Panc1 (cell line): ENCODE data around the gene LRRC74B. TPM values are rescaled to one million over a fixed set of nuclear protein-coding genes. Genes with fewer than 3 reads are reported as not detected.

Experiments
- ATAC-seq: fragments of 200-7000 bp; cut with Tn5 transposase; 2 replicates; pipeline ENCODE4 v1.9.1; 2020; ENCODE audit warnings: mild to moderate bottlenecking, moderate library complexity
- BruUV-seq: library from RNA; stranded (reverse); fragments of 400-500 nt; replicated peaks from 2 replicates; lab custom pipeline; 2021; lab: Mats Ljungman, UMichigan
- CTCF ChIA-PET: fragments of 300-600 bp; sonication (Branson Sonifier 250); formaldehyde crosslinking; loops from one replicate; lab custom pipeline; 2022; ENCODE audit warnings: antibody characterized with exemption; lab: Charles Lee
- POLR2A ChIA-PET: fragments of 300-600 bp; sonication (Branson Sonifier 250); formaldehyde crosslinking; loops from one replicate; lab custom pipeline; 2022; ENCODE audit warnings: antibody characterized with exemption; lab: Charles Lee
- DNase-seq: peaks from one replicate; pipeline ENCODE4 v3.0.0-alpha.2; 2010; ENCODE audit warnings: low read depth, low spot score
- H3K27ac ChIP-seq: 2 replicates; pipeline ENCODE4 v1.5.1; 2011; ENCODE audit warnings: mild to moderate bottlenecking, low read length, inconsistent platforms
- H3K27me3 ChIP-seq: fragments of 200-500 bp; sonication (Bioruptor generic); 2 replicates; pipeline ENCODE4 v1.6.0; 2014; ENCODE audit warnings: low read length, inconsistent platforms; ENCODE audit not compliant: control insufficient read depth, insufficient read depth
- H3K36me3 ChIP-seq: fragments of 200-500 bp; sonication (Bioruptor generic); 2 replicates; pipeline ENCODE4 v1.5.1; 2014; ENCODE audit warnings: inconsistent platforms, mild to moderate bottlenecking, low read length, moderate library complexity; ENCODE audit not compliant: control insufficient read depth, insufficient read depth
- H3K4me1 ChIP-seq: 2 replicates; pipeline ENCODE4 v1.5.1; 2011; ENCODE audit warnings: inconsistent platforms, mild to moderate bottlenecking, low read length, moderate library complexity; ENCODE audit not compliant: control insufficient read depth, insufficient read depth
- H3K4me3 ChIP-seq, 2 experiments: 2 replicates each; pipeline ENCODE4 v1.5.1; 2011 to 2012; ENCODE audit warnings: low read depth in 2 of 2, low read length in 2 of 2, mild to moderate bottlenecking in 2 of 2, inconsistent platforms in 1 of 2, moderate library complexity in 1 of 2
- H3K9me3 ChIP-seq: fragments of 200-500 bp; sonication (Bioruptor generic); 2 replicates; pipeline ENCODE4 v1.5.1; 2014; ENCODE audit warnings: low read depth, mild to moderate bottlenecking, inconsistent platforms, low read length, moderate library complexity; ENCODE audit not compliant: control insufficient read depth, insufficient read depth
- POLR2AphosphoS5 ChIP-seq: IDR thresholded peaks from 2 replicates; pipeline ENCODE4 v1.6.1; 2012; ENCODE audit warnings: mild to moderate bottlenecking, low read depth, low read length, moderate library complexity
- REST ChIP-seq, 2 experiments: IDR thresholded peaks; 2 replicates each; pipeline ENCODE4 v1.6.1; 2011 to 2012; ENCODE audit warnings: low read depth in 2 of 2, control low read depth in 1 of 2, low read length in 1 of 2, mild to moderate bottlenecking in 1 of 2, moderate library complexity in 1 of 2; ENCODE audit not compliant: insufficient read depth in 1 of 2
- SIN3A ChIP-seq: IDR thresholded peaks from 2 replicates; pipeline ENCODE4 v1.6.1; 2012; ENCODE audit warnings: low read depth, mild to moderate bottlenecking, low read length, moderate library complexity, borderline replicate concordance; ENCODE audit not compliant: insufficient read depth
- TCF7L2 ChIP-seq: IDR thresholded peaks from 2 replicates; pipeline ENCODE4 v1.6.1; 2011; ENCODE audit warnings: mild to moderate bottlenecking, low read depth, low read length, inconsistent platforms
- in situ Hi-C: cut with HindIII; loops from 2 replicates; pipeline ENCODE4 v1.10.0; 2016; ENCODE audit warnings: low sequenced_read_pairs, low pct_unique_long_range_greater_than_20kb
- intact Hi-C: fragments of 100-400 bp; cut with micrococcal nuclease; formaldehyde crosslinking; loops from one replicate; pipeline ENCODE4 v1.10.0; 2022; ENCODE audit not compliant: unreplicated experiment
- total RNA-seq: library from RNA; stranded (reverse); gene quantifications from one replicate; pipeline ENCODE4 v1.2.1, GENCODE V29; 2021; ENCODE audit not compliant: unreplicated experiment
- TF ChIP-seq, protein P1 (sequence below): fragments of 450-650 bp; IDR thresholded peaks from 2 replicates; pipeline ENCODE4 v1.5.1; 2017; ENCODE audit warnings: mild to moderate bottlenecking

The LRRC74B gene
- total RNA-seq, 1 experiment from 2014 or later = not detected

- H3K27me3 ChIP-seq = no peaks in the 10 kb centered on the region
- H3K9me3 ChIP-seq = no peaks in the 10 kb centered on the region
- BruUV-seq = no TSS peak
- no peak for TF ChIP-seq REST (IDR thresholded peaks at IDR 0.05; ENCODE audit: insufficient read depth in 1 of 2, low read depth in 2 of 2, low read length in 1 of 2)
- TF ChIP-seq TCF7L2 = no peak
- TF ChIP-seq SIN3A = no peak
- TF ChIP-seq POLR2AphosphoS5 = no peak
- TF ChIP-seq, protein P1, sequence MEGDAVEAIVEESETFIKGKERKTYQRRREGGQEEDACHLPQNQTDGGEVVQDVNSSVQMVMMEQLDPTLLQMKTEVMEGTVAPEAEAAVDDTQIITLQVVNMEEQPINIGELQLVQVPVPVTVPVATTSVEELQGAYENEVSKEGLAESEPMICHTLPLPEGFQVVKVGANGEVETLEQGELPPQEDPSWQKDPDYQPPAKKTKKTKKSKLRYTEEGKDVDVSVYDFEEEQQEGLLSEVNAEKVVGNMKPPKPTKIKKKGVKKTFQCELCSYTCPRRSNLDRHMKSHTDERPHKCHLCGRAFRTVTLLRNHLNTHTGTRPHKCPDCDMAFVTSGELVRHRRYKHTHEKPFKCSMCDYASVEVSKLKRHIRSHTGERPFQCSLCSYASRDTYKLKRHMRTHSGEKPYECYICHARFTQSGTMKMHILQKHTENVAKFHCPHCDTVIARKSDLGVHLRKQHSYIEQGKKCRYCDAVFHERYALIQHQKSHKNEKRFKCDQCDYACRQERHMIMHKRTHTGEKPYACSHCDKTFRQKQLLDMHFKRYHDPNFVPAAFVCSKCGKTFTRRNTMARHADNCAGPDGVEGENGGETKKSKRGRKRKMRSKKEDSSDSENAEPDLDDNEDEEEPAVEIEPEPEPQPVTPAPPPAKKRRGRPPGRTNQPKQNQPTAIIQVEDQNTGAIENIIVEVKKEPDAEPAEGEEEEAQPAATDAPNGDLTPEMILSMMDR = no peak
- DNase-seq (no peak), ATAC-seq (no peak)
- ChIA-PET CTCF (no interaction called here), POLR2A (no interaction called here)
- intact Hi-C loops (no loop called here), in situ Hi-C loops (no loop called here)
- H3K4me3 ChIP-seq = no peak overlapping the region
- H3K36me3 ChIP-seq = no peaks in the 10 kb centered on the region
- H3K4me1 ChIP-seq = no peaks in the 10 kb centered on the region
- no peak overlapping the region for H3K27ac ChIP-seq
Measured at GRCh38 chr22:21067075-21067900, 21.5 kb downstream of the LRRC74B start.

DNA sequence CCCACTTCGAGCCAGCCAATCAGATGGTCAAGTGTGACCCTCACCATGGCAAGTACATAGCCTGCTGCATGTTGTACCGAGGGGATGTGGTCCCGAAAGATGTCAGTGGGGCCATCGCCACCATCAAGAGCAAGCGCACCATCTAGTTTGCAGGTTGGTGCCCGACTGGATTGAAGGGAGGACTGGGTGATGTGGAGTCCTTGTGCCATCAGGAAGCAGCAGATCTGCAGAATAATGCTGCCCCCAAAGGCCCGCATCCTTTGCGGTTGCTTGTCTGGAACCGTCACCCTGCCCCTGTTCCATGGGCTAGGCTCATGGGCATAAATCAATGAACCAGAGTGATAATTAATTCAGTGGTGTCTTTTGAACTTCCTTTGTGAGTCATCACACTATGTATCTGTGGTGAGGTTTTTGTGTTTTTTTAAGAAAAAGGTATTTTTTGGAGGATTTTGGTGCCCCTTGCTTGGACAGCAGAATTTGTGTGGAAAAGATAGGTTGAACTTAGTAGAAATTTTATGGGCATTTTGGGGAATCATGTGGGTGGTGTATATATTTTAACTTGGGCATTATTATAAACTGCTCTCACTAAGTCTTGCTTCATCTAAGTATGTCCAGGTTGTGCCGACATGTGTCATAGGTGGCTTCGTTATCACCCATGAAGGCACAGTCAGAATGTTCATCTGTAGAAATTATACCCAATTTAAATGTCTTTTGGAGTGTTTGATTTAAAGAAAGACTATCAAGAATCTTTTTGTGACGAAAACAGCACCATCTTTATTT lies 22.3 kb downstream of the LRRC74B start:
- no peak for TF ChIP-seq REST (IDR thresholded peaks at IDR 0.05; ENCODE audit: insufficient read depth in 1 of 2, low read depth in 2 of 2, low read length in 1 of 2)
- no peak for TF ChIP-seq TCF7L2
- TF ChIP-seq POLR2AphosphoS5 = no peak
- TF ChIP-seq, protein P1 = no peak
- no peak for TF ChIP-seq SIN3A
- DNase-seq = no peak
- no peak for ATAC-seq
- H3K9me3 ChIP-seq = no peaks in the 10 kb centered on the region
- H3K4me1 ChIP-seq = no peaks in the 10 kb centered on the region
- intact Hi-C loops (no loop called here), in situ Hi-C loops (no loop called here)
- H3K27me3 ChIP-seq = no peaks in the 10 kb centered on the region
- no TSS peak for BruUV-seq
- H3K4me3 ChIP-seq = no peak overlapping the region
- no peaks in the 10 kb centered on the region for H3K36me3 ChIP-seq
- CTCF ChIA-PET = no interaction called here
- no peak overlapping the region for H3K27ac ChIP-seq
- POLR2A ChIA-PET = no interaction called here
